Naive thymus-derived CD8-positive, alpha-beta T cell (primary cell): Measurements from ENCODE around the gene NLRC5. TPM values are rescaled to one million over a fixed set of nuclear protein-coding genes. Genes with fewer than 3 reads are reported as not detected.
A peak's percentile ranks its signal among the peaks of the same experiment; 100 is the strongest.
"Not testable (repeated sequence)": the region's sequence is repeated elsewhere in the genome, so short reads cannot be mapped to it uniquely, and the experiment has no call there.

Experiments used
- ATAC-seq, 2 donors: fragments of 150-1000 bp; cut with Tn5 transposase in 1 of 2; sonication (Bioruptor Pico), chemical (Tn5 transposase) in 1 of 2; 1 replicate in 1 of 2; 2 replicates in 1 of 2; pipeline ENCODE4 v1.10.0; 2021; ENCODE audit warnings: mild to moderate bottlenecking in 2 of 2, moderate library complexity in 2 of 2
- POLR2A ChIA-PET: fragments of 350-600 bp; sonication (Branson Sonifier 250); formaldehyde crosslinking; loops from one replicate; lab custom pipeline; 2021; ENCODE audit warnings: antibody characterized with exemption; lab: Charles Lee
- DNase-seq, 10 donors: peaks; one replicate each; pipeline versions ENCODE4 v3.0.0 to v3.0.0-alpha.2; 2020 to 2022
- H3K27ac Mint-ChIP-seq, 10 donors: one replicate each; pipeline ENCODE4 v1.8.0; 2020 to 2022; ENCODE audit warnings: mild to moderate bottlenecking in 10 of 10, mixed read lengths in 10 of 10, moderate library complexity in 4 of 10, inconsistent platforms in 1 of 10
- H3K27me3 Mint-ChIP-seq, 5 donors: one replicate each; pipeline ENCODE4 v1.8.0; 2021 to 2022; ENCODE audit warnings: mixed read lengths in 5 of 5
- H3K36me3 Mint-ChIP-seq, 3 donors: one replicate each; pipeline ENCODE4 v1.8.0; 2020 to 2022; ENCODE audit warnings: mixed read lengths in 3 of 3, mild to moderate bottlenecking in 2 of 3, inconsistent platforms in 1 of 3
- H3K4me1 Mint-ChIP-seq, 4 donors: one replicate each; pipeline ENCODE4 v1.8.0; 2021 to 2022; ENCODE audit warnings: mixed read lengths in 4 of 4
- H3K4me3 Mint-ChIP-seq, 10 donors: one replicate each; pipeline ENCODE4 v1.8.0; 2020 to 2022; ENCODE audit warnings: mild to moderate bottlenecking in 10 of 10, mixed read lengths in 10 of 10, moderate library complexity in 6 of 10, inconsistent platforms in 1 of 10
- H3K9me3 Mint-ChIP-seq, 9 donors: one replicate each; pipeline ENCODE4 v1.8.0; 2020 to 2022; ENCODE audit warnings: mixed read lengths in 9 of 9, mild to moderate bottlenecking in 3 of 9, inconsistent platforms in 1 of 9, moderate library complexity in 1 of 9
- polyA plus RNA-seq, 3 donors: library from polyadenylated mRNA; unstranded; fragments of 300-500 nt; fragmentation: Illumina TruSeq; gene quantifications; one replicate each; pipeline ENCODE4 v1.2.3, GENCODE V29; 2021
- total RNA-seq, 8 experiments: library from RNA in 2 of 8; stranded (reverse) in 2 of 8; gene quantifications; one replicate each; pipeline ENCODE4 v1.2.3 and lab custom pipeline; 2021 to 2026

Gene NLRC5
- total and polyA plus RNA-seq, 5 experiments from 2014 or later: 70.4 to 488 (median 137) TPM

- DNase-seq (no peak), ATAC-seq (no peak)
- Mint-ChIP-seq H3K27me3 (no peaks in the 10 kb centered on the region), H3K4me3 (peak overlapping the region; percentile 37 to 100 (median 76)), H3K27ac (peak overlapping the region; percentile 96 to 99 (median 97)), H3K9me3 (no peaks in the 10 kb centered on the region), H3K36me3 (peaks cover 5 to 28% (median 17%) of the 10 kb centered on the region in 3 donors), H3K4me1 (peaks cover 59 to 95% (median 83%) of the 10 kb centered on the region in 4 donors)
- POLR2A ChIA-PET: interaction anchor here (0.9 to 13.7 kb wide), 6 partner anchors 10 to 77 kb away, joined by 3 to 231 read pairs (median 131); no protein-coding TSS in a partner anchor
Measured at GRCh38 chr16:56985288-56985961, 3.9 kb upstream of the NLRC5 start.

- H3K27ac Mint-ChIP-seq: peak overlapping the region; percentile 96 to 99 (median 98)
- H3K9me3 Mint-ChIP-seq: no peaks in the 10 kb centered on the region
- DNase-seq (no peak), ATAC-seq (no peak)
- H3K27me3 Mint-ChIP-seq: no peaks in the 10 kb centered on the region
- peaks cover 5 to 31% (median 22%) of the 10 kb centered on the region in 3 donors for H3K36me3 Mint-ChIP-seq
- POLR2A ChIA-PET: interaction anchor here (0.8 to 13.7 kb wide), 5 partner anchors 9 to 53 kb away, joined by 3 to 231 read pairs (median 135); no protein-coding TSS in a partner anchor
- peak overlapping the region in 7 of 10 donors; percentile 61 to 100 (median 94) for H3K4me3 Mint-ChIP-seq
- peaks cover 62 to 95% (median 81%) of the 10 kb centered on the region in 4 donors for H3K4me1 Mint-ChIP-seq
Measured at GRCh38 chr16:56985962-56986360, 3.4 kb upstream of the NLRC5 start.

GRCh38 chr16:56986361-56986760 is 3.0 kb upstream of the NLRC5 start:
- DNase-seq: no peak
- H3K4me3 Mint-ChIP-seq: peak overlapping the region; percentile 94 to 100 (median 100)
- peak overlapping the region; percentile 96 to 99 (median 98) for H3K27ac Mint-ChIP-seq
- H3K4me1 Mint-ChIP-seq: peaks cover 58 to 94% (median 79%) of the 10 kb centered on the region in 4 donors
- H3K36me3 Mint-ChIP-seq: peaks cover 5 to 34% (median 24%) of the 10 kb centered on the region in 3 donors
- H3K27me3 Mint-ChIP-seq: no peaks in the 10 kb centered on the region
- POLR2A ChIA-PET: interaction anchor here (0.8 to 13.7 kb wide), 9 partner anchors 8 to 258 kb away, joined by 3 to 231 read pairs (median 5); no protein-coding TSS in a partner anchor
- no peaks in the 10 kb centered on the region for H3K9me3 Mint-ChIP-seq
- ATAC-seq: no peak

- H3K27me3 Mint-ChIP-seq, ATAC-seq, H3K9me3 Mint-ChIP-seq, DNase-seq: not testable (repeated sequence)
- Mint-ChIP-seq H3K4me3 (peak overlapping the region; percentile 94 to 100 (median 100)), H3K36me3 (peaks cover 5 to 34% (median 23%) of the 10 kb centered on the region in 3 donors), H3K27ac (peak overlapping the region; percentile 96 to 99 (median 98)), H3K4me1 (peaks cover 56 to 94% (median 78%) of the 10 kb centered on the region in 4 donors)
- POLR2A ChIA-PET: interaction anchor here (0.8 to 13.7 kb wide), 10 partner anchors 8 to 259 kb away, joined by 3 to 231 read pairs (median 4); no protein-coding TSS in a partner anchor
Measured at GRCh38 chr16:56986908-56987307, 2.4 kb upstream of the NLRC5 start.

GRCh38 chr16:56987692-56988091 is 1.7 kb upstream of the NLRC5 start:
- no peaks in the 10 kb centered on the region for H3K9me3 Mint-ChIP-seq
- H3K36me3 Mint-ChIP-seq: peaks cover 5 to 31% (median 21%) of the 10 kb centered on the region in 3 donors
- H3K27ac Mint-ChIP-seq: peak overlapping the region; percentile 96 to 99 (median 98)
- ATAC-seq (no peak), DNase-seq (no peak)
- H3K4me3 Mint-ChIP-seq: peak overlapping the region; percentile 94 to 100 (median 100)
- peaks cover 50 to 90% (median 74%) of the 10 kb centered on the region in 4 donors for H3K4me1 Mint-ChIP-seq
- H3K27me3 Mint-ChIP-seq: no peaks in the 10 kb centered on the region
- POLR2A ChIA-PET: interaction anchor here (0.9 to 13.7 kb wide), 7 partner anchors 7 to 51 kb away, joined by 3 to 231 read pairs (median 127); no protein-coding TSS in a partner anchor

GRCh38 chr16:56988161-56988947 is 1.0 kb upstream of the NLRC5 start:
- peak overlapping the region; percentile 96 to 99 (median 98) for H3K27ac Mint-ChIP-seq
- peaks cover 51 to 89% (median 73%) of the 10 kb centered on the region in 4 donors for H3K4me1 Mint-ChIP-seq
- ATAC-seq: no peak
- peak overlapping the region; percentile 94 to 100 (median 100) for H3K4me3 Mint-ChIP-seq
- no peaks in the 10 kb centered on the region for H3K9me3 Mint-ChIP-seq
- H3K27me3 Mint-ChIP-seq: no peaks in the 10 kb centered on the region
- DNase-seq: no peak
- POLR2A ChIA-PET: interaction anchor here (1.3 to 13.7 kb wide), 10 partner anchors 13 to 96 kb away, joined by 3 to 231 read pairs (median 38); no protein-coding TSS in a partner anchor
- peaks cover 11 to 35% (median 25%) of the 10 kb centered on the region in 3 donors for H3K36me3 Mint-ChIP-seq

- H3K27me3 Mint-ChIP-seq: no peaks in the 10 kb centered on the region
- H3K36me3 Mint-ChIP-seq: peaks cover 12 to 39% (median 28%) of the 10 kb centered on the region in 3 donors
- peaks cover 49 to 89% (median 74%) of the 10 kb centered on the region in 4 donors for H3K4me1 Mint-ChIP-seq
- POLR2A ChIA-PET: interaction anchor here (0.8 to 13.7 kb wide), 20 partner anchors 9 to 281 kb away, joined by 3 to 231 read pairs (median 7); partner anchors contain the start of gene CPNE2
- DNase-seq: no peak
- peak overlapping the region; percentile 96 to 99 (median 98) for H3K27ac Mint-ChIP-seq
- H3K4me3 Mint-ChIP-seq: peak overlapping the region; percentile 94 to 100 (median 100)
- no peak for ATAC-seq
- no peaks in the 10 kb centered on the region for H3K9me3 Mint-ChIP-seq
Measured at GRCh38 chr16:56989988-56990387, 631 bp downstream of the NLRC5 start.

- DNase-seq: no peak
- Mint-ChIP-seq H3K4me1 (peaks cover 45 to 89% (median 74%) of the 10 kb centered on the region in 4 donors), H3K27me3 (no peaks in the 10 kb centered on the region), H3K4me3 (peak overlapping the region; percentile 94 to 100 (median 100)), H3K27ac (peak overlapping the region; percentile 96 to 99 (median 98)), H3K9me3 (no peaks in the 10 kb centered on the region), H3K36me3 (peaks cover 12 to 39% (median 28%) of the 10 kb centered on the region in 3 donors)
- POLR2A ChIA-PET: interaction anchor here (0.7 to 13.7 kb wide), 16 partner anchors 9 to 282 kb away, joined by 3 to 231 read pairs (median 16); no protein-coding TSS in a partner anchor
- ATAC-seq: no peak
Measured at GRCh38 chr16:56990407-56991286, 1.3 kb downstream of the NLRC5 start.

- POLR2A ChIA-PET: interaction anchor here (0.7 to 3.5 kb wide), 12 partner anchors 9 to 49 kb away, joined by 3 to 33 read pairs (median 4); no protein-coding TSS in a partner anchor
- Mint-ChIP-seq H3K36me3 (peaks cover 12 to 47% (median 35%) of the 10 kb centered on the region in 3 donors), H3K27ac (peak overlapping the region; percentile 82 to 99 (median 98)), H3K4me1 (peaks cover 49 to 88% (median 73%) of the 10 kb centered on the region in 4 donors), H3K4me3 (peak overlapping the region; percentile 94 to 100 (median 100))
- not testable (repeated sequence) for ATAC-seq, H3K9me3 Mint-ChIP-seq, DNase-seq, H3K27me3 Mint-ChIP-seq
Measured at GRCh38 chr16:56992431-56992830, 3.1 kb downstream of the NLRC5 start.

- DNase-seq (no peak), ATAC-seq (no peak)
- Mint-ChIP-seq H3K36me3 (peaks cover 12 to 47% (median 35%) of the 10 kb centered on the region in 3 donors), H3K9me3 (no peaks in the 10 kb centered on the region), H3K4me3 (peak overlapping the region; percentile 76 to 100 (median 87)), H3K27ac (peak overlapping the region; percentile 86 to 98 (median 96)), H3K27me3 (no peaks in the 10 kb centered on the region), H3K4me1 (peaks cover 45 to 88% (median 73%) of the 10 kb centered on the region in 4 donors)
- POLR2A ChIA-PET: interaction anchor here (0.7 to 3.5 kb wide), 10 partner anchors 9 to 73 kb away, joined by 3 to 33 read pairs (median 4); no protein-coding TSS in a partner anchor
Measured at GRCh38 chr16:56993204-56993603, 3.8 kb downstream of the NLRC5 start.

GRCh38 chr16:56994311-56994710 is 5.0 kb downstream of the NLRC5 start:
- DNase-seq (no peak), ATAC-seq (peak in 1 of 2 donors; percentile 14)
- peak overlapping the region; percentile 76 to 100 (median 87) for H3K4me3 Mint-ChIP-seq
- H3K36me3 Mint-ChIP-seq: peaks cover 12 to 54% (median 36%) of the 10 kb centered on the region in 3 donors
- POLR2A ChIA-PET: interaction anchor here (1.0 to 3.5 kb wide), 10 partner anchors 7 to 30 kb away, joined by 3 to 33 read pairs (median 5); no protein-coding TSS in a partner anchor
- H3K4me1 Mint-ChIP-seq: peaks cover 46 to 88% (median 78%) of the 10 kb centered on the region in 4 donors
- H3K9me3 Mint-ChIP-seq: no peaks in the 10 kb centered on the region
- peak overlapping the region; percentile 86 to 98 (median 96) for H3K27ac Mint-ChIP-seq
- H3K27me3 Mint-ChIP-seq: no peaks in the 10 kb centered on the region
